Measurements from ENCODE around the gene GARIN6.
A peak's percentile ranks its signal among the peaks of the same experiment; 100 is the strongest.

GARIN6 gene

DNA sequence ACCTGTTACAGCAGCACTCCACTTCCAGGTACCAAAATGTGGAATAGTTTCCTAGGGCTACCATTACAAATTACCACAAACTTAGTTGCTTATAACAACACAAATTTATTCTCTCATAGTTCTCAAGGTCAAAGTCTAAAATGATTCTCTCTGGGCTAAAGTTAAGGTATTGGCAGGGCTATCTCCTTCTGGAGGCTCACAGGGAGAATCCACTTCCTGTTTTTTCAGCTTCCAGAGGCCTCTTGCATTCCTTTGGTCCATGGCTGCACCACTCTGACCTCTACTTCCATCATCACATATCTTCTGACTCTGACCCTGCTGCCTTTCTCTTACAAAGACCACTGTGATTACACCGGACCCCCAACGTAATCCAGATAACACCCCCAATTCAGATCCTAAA lies 2.9 kb upstream of the GARIN6 start:
- no peaks in the 10 kb centered on the region for H3K9me3 ChIP-seq (ENCODE audit: control insufficient read depth, low read length)
- no peaks in the 10 kb centered on the region for H3K4me1 ChIP-seq (ENCODE audit: control insufficient read depth, insufficient read depth, low read length)
- DNase-seq (ENCODE audit: low read depth) = no peak
- H3K9ac ChIP-seq (ENCODE audit: low read length) = no peak overlapping the region
- no peaks in the 10 kb centered on the region for H3K27me3 ChIP-seq (replicated peaks; ENCODE audit: control insufficient read depth, insufficient read depth, low read length)
- H3K36me3 ChIP-seq (ENCODE audit: control insufficient read depth, insufficient read depth, low read length, severe bottlenecking) = no peaks in the 10 kb centered on the region
- no peak overlapping the region for H3K4me3 ChIP-seq (ENCODE audit: low read length)

DNA sequence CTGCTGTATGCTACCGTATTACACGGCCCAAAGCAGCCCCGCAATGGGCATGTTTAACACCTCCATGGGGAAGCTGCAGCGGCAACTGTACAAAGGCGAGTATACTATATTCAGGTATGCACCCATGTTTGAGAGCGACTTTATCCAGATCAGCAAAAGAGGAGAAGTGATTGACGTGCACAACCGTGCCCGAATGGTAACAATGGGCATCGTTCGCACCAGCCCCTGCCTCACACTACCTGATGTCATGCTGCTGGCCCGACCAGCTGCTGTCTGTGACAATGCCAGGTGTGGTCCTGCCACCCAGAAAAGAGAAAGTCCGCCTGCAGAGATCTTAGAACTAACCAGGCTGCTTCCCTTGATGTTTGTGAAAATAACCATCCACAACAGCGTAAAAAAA lies 630 bp downstream of the GARIN6 start:
- H3K4me1 ChIP-seq (ENCODE audit: control insufficient read depth, insufficient read depth, low read length) = no peaks in the 10 kb centered on the region
- H3K9ac ChIP-seq (ENCODE audit: low read length) = no peak overlapping the region
- H3K9me3 ChIP-seq (ENCODE audit: control insufficient read depth, low read length) = no peaks in the 10 kb centered on the region
- no peak for DNase-seq (ENCODE audit: low read depth)
- H3K36me3 ChIP-seq (ENCODE audit: control insufficient read depth, insufficient read depth, low read length, severe bottlenecking) = no peaks in the 10 kb centered on the region
- no peak overlapping the region for H3K4me3 ChIP-seq (ENCODE audit: low read length)
- H3K27me3 ChIP-seq (replicated peaks; ENCODE audit: control insufficient read depth, insufficient read depth, low read length) = no peaks in the 10 kb centered on the region

DNA sequence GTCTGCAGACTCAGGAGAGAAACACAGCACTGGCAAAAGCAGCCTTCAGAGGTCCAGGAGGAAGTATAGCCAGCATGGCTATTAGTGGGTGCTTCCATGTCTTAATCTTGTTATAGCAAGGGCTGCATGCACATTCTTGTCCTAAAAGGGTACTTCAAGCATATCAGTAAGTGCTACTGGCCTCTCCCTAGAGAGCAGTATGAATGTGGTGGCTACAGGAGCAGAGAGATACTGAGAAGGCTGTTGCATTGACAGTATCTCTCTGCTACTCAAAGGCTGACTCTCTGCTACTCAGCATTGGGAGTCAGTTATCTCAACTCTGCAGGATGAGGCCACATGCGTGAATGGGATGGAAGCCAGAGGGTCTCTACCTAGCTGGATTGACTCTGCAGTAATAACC lies 2.0 kb downstream of the GARIN6 start:
- Histone ChIP-seq H3K9me3 (ENCODE audit: control insufficient read depth, low read length) (no peaks in the 10 kb centered on the region), H3K4me1 (ENCODE audit: control insufficient read depth, insufficient read depth, low read length) (no peaks in the 10 kb centered on the region), H3K9ac (ENCODE audit: low read length) (no peak overlapping the region), H3K27me3 (replicated peaks; ENCODE audit: control insufficient read depth, insufficient read depth, low read length) (no peaks in the 10 kb centered on the region), H3K4me3 (ENCODE audit: low read length) (no peak overlapping the region), H3K36me3 (ENCODE audit: control insufficient read depth, insufficient read depth, low read length, severe bottlenecking) (no peaks in the 10 kb centered on the region)
- no peak for DNase-seq (ENCODE audit: low read depth)

DNA sequence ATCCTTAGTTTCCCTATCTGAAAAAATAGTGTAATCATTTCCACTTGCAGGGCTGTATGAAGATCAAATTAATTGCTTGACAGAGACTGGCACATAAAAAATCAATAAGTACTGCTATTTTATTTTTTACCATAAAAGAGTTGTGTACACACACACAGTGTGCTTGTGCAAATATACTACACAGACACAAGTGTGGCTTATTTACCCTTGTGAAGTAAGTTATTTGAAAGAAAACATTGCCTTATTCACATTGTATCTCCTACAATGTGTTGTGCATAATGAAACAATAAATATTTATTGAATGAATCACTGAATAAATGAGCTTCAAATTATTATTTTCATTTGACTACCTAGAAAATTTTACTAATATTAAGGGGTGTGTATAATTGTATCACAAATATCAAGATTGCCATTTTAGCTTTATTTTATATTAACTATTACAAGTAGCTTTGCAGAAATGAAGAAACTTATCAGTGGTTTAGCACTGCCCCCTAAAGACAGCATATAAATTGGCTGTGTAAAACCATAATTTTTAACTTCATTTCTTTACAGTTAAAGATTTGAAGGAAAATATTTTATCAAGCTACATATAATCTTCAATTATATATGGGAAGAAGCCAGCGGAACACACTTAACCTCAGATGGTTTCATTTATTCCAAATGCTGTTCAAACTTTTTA lies 11.3 kb downstream of the GARIN6 start:
- Histone ChIP-seq H3K27me3 (replicated peaks; ENCODE audit: control insufficient read depth, insufficient read depth, low read length) (no peaks in the 10 kb centered on the region), H3K9ac (ENCODE audit: low read length) (no peak overlapping the region), H3K36me3 (ENCODE audit: control insufficient read depth, insufficient read depth, low read length, severe bottlenecking) (no peaks in the 10 kb centered on the region), H3K9me3 (ENCODE audit: control insufficient read depth, low read length) (peaks cover 6% of the 10 kb centered on the region), H3K4me1 (ENCODE audit: control insufficient read depth, insufficient read depth, low read length) (no peaks in the 10 kb centered on the region), H3K4me3 (ENCODE audit: low read length) (no peak overlapping the region)
- DNase-seq (ENCODE audit: low read depth) = peak; percentile 57

DNA sequence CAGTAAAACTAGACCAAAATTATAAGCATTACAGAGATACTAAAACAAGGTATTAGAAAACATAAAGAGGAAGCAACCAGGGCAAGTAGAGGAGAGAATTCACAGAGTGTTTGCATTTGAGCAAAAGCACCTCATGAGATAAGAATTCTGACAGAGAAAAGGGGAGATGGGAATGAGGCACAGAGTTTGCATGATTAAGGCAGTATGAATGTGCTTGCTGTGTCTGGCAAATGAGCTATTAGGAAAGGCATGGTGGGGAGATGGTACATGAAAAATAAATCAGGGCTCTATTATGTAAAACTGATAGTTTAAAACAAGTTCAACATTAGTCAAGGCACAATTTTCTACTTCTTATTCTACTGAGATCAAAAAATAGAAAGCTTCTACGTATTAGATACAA lies 23.1 kb downstream of the GARIN6 start:
- H3K36me3 ChIP-seq (ENCODE audit: control insufficient read depth, insufficient read depth, low read length, severe bottlenecking) = no peaks in the 10 kb centered on the region

DNA sequence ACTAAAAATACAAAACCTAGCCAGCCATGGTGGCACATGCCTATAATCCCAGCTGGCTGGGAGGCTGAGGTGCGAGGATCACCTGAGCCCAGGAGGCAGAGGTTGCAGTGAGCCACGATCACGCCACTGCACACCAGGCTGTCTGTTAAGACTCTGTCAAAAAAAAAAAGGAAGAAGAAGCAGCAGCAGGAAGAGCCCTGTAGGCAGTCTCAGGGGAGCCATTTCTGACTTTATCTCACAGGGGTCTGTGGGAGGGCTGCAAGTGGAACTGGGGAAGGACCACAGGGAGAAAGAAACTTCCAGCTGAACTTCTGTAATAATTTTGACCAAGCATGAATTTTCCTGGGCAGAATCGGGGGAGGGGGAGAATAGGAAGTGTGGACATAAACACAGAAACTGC lies 32.7 kb downstream of the GARIN6 start:
- Histone ChIP-seq H3K4me1 (ENCODE audit: control insufficient read depth, insufficient read depth, low read length) (no peaks in the 10 kb centered on the region), H3K9ac (ENCODE audit: low read length) (no peak overlapping the region), H3K36me3 (ENCODE audit: control insufficient read depth, insufficient read depth, low read length, severe bottlenecking) (no peaks in the 10 kb centered on the region), H3K27me3 (replicated peaks; ENCODE audit: control insufficient read depth, insufficient read depth, low read length) (no peaks in the 10 kb centered on the region), H3K4me3 (ENCODE audit: low read length) (no peak overlapping the region), H3K9me3 (ENCODE audit: control insufficient read depth, low read length) (peaks cover 2% of the 10 kb centered on the region)
- DNase-seq (ENCODE audit: low read depth) = no peak

More for the DNA sequence above, 23.1 kb downstream of the GARIN6 start:
- H3K9me3 ChIP-seq (ENCODE audit: control insufficient read depth, low read length) = peaks cover 7% of the 10 kb centered on the region
- no peaks in the 10 kb centered on the region for H3K4me1 ChIP-seq (ENCODE audit: control insufficient read depth, insufficient read depth, low read length)
- H3K4me3 ChIP-seq (ENCODE audit: low read length) = no peak overlapping the region
- DNase-seq (ENCODE audit: low read depth) = peak; percentile 58
- no peak overlapping the region for H3K9ac ChIP-seq (ENCODE audit: low read length)
- no peaks in the 10 kb centered on the region for H3K27me3 ChIP-seq (replicated peaks; ENCODE audit: control insufficient read depth, insufficient read depth, low read length)

DNA sequence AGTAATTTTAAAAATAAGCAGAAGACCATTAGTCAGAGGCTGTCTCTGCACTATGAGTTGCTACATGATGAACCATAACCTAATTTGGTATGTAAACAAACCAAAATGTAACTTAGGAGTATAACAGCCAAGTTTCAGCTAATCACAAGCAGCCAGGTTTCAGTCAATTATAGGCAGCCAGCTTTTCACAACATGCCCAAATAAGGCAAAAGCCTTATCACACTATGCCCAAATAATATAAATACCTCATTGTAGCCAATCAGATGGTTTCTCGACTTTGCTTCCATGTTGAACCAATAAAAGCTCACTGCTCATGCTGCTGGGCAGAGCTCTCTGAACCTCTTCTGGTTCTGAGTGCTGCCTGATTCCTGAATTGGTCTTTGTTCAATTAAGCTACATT lies 38.6 kb downstream of the GARIN6 start:
- DNase-seq (ENCODE audit: low read depth) = no peak
- Histone ChIP-seq H3K9ac (ENCODE audit: low read length) (no peak overlapping the region), H3K4me1 (ENCODE audit: control insufficient read depth, insufficient read depth, low read length) (no peaks in the 10 kb centered on the region), H3K9me3 (ENCODE audit: control insufficient read depth, low read length) (peaks cover 2% of the 10 kb centered on the region), H3K36me3 (ENCODE audit: control insufficient read depth, insufficient read depth, low read length, severe bottlenecking) (no peaks in the 10 kb centered on the region), H3K4me3 (ENCODE audit: low read length) (no peak overlapping the region), H3K27me3 (replicated peaks; ENCODE audit: control insufficient read depth, insufficient read depth, low read length) (no peaks in the 10 kb centered on the region)

DNA sequence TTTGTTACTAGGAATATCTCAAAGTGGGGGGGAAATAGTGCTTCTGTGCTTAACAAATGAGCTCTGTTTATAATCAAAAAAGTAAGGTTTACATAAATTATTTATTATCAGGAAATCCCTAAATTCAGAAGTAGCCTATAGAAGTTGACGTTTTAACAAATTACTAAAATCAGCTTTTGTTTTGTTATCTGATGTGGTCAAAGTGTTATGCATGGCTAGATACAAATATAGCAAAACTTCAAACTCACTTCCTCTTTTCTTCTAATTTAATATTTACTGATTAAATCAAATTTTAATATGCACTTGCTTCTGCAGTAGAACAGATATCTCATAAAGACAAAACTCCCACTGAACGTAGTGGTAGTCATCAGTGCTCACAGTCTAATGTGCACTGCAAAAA lies 47.5 kb downstream of the GARIN6 start:
- Histone ChIP-seq H3K4me1 (ENCODE audit: control insufficient read depth, insufficient read depth, low read length) (no peaks in the 10 kb centered on the region), H3K36me3 (ENCODE audit: control insufficient read depth, insufficient read depth, low read length, severe bottlenecking) (no peaks in the 10 kb centered on the region), H3K9me3 (ENCODE audit: control insufficient read depth, low read length) (no peaks in the 10 kb centered on the region), H3K4me3 (ENCODE audit: low read length) (no peak overlapping the region), H3K27me3 (replicated peaks; ENCODE audit: control insufficient read depth, insufficient read depth, low read length) (no peaks in the 10 kb centered on the region), H3K9ac (ENCODE audit: low read length) (no peak overlapping the region)
- DNase-seq (ENCODE audit: low read depth) = no peak
